Erythroblast (primary cell): ENCODE data around the gene GMPR2.

Source experiments
- GATA1 ChIP-seq: IDR thresholded peaks from 2 replicates; pipeline ENCODE4 v1.6.1; 2011; ENCODE audit warnings: low read depth, mild to moderate bottlenecking, control low read depth, low read length, moderate library complexity
- POLR2A ChIP-seq: IDR thresholded peaks from 2 replicates; pipeline ENCODE4 v1.6.1; 2011; ENCODE audit warnings: mild to moderate bottlenecking, low read length

- no peak for TF ChIP-seq POLR2A
- no peak for TF ChIP-seq GATA1
Measured at GRCh38 chr14:24251880-24252288, 19.2 kb downstream of the GMPR2 start.
